Keratinocyte (primary cell): Measurements from ENCODE around the gene JPT1. TPM values are rescaled to one million over a fixed set of nuclear protein-coding genes. Genes with fewer than 3 reads are reported as not detected.

Experiments used
- DNase-seq: peaks from one replicate; pipeline ENCODE4 v3.0.0-alpha.2; 2011; ENCODE audit warnings: low read depth, missing footprints, low spot score
- FAIRE-seq: peaks from 2 replicates; lab custom pipeline; 2011; peaks lifted over from hg19 to GRCh38; lab: Jason Lieb, UNC
- H2AFZ ChIP-seq: 2 replicates; pipeline ENCODE4 v1.6.0; 2012; ENCODE audit warnings: low read length, control low read depth, inconsistent platforms; ENCODE audit not compliant: control insufficient read depth
- H3K27ac ChIP-seq: 2 replicates; pipeline ENCODE4 v1.5.1; 2011; ENCODE audit warnings: low read length; ENCODE audit not compliant: control insufficient read depth, insufficient read depth
- H3K27me3 ChIP-seq: 3 replicates; pipeline ENCODE4 v1.6.0; 2011; ENCODE audit warnings: low read length; ENCODE audit not compliant: control insufficient read depth, insufficient read depth; ENCODE audit errors: extremely low read depth
- H3K36me3 ChIP-seq, 2 experiments: 2 replicates in 1 of 2; 3 replicates in 1 of 2; pipeline ENCODE4 v1.5.1; 2011; ENCODE audit warnings: low read length in 2 of 2, mild to moderate bottlenecking in 1 of 2; ENCODE audit not compliant: control insufficient read depth in 2 of 2, insufficient read depth in 2 of 2; ENCODE audit errors: extremely low read depth in 1 of 2
- H3K4me1 ChIP-seq: 3 replicates; pipeline ENCODE4 v1.5.1; 2011; ENCODE audit warnings: low read length; ENCODE audit not compliant: control insufficient read depth, insufficient read depth; ENCODE audit errors: extremely low read depth
- H3K4me2 ChIP-seq: 3 replicates; pipeline ENCODE4 v1.6.0; 2011; ENCODE audit warnings: low read depth, low read length; ENCODE audit not compliant: control insufficient read depth, insufficient read depth; ENCODE audit errors: extremely low read depth
- H3K4me3 ChIP-seq, 3 experiments: fragments of 200-600 bp in 1 of 3; sonication (generic) in 1 of 3; 2 replicates in 2 of 3; 3 replicates in 1 of 3; pipeline ENCODE4 v1.5.1; 2011 to 2016; ENCODE audit warnings: low read length in 3 of 3, mild to moderate bottlenecking in 3 of 3, control low read depth in 2 of 3, inconsistent platforms in 1 of 3, low read depth in 1 of 3, mixed read lengths in 1 of 3, mixed run types in 1 of 3, moderate library complexity in 1 of 3; ENCODE audit not compliant: control insufficient read depth in 2 of 3, insufficient read depth in 2 of 3; ENCODE audit errors: extremely low read depth in 1 of 3
- H3K79me2 ChIP-seq: 2 replicates; pipeline ENCODE4 v1.6.0; 2012; ENCODE audit warnings: low read length; ENCODE audit not compliant: control insufficient read depth, insufficient read depth
- H3K9ac ChIP-seq: 3 replicates; pipeline ENCODE4 v1.6.0; 2011; ENCODE audit warnings: low read length; ENCODE audit not compliant: control insufficient read depth, insufficient read depth; ENCODE audit errors: extremely low read depth
- H3K9me1 ChIP-seq: 3 replicates; pipeline ENCODE4 v1.6.0; 2011; ENCODE audit warnings: low read length; ENCODE audit not compliant: control insufficient read depth, insufficient read depth; ENCODE audit errors: extremely low read depth
- H3K9me3 ChIP-seq: 2 replicates; pipeline ENCODE4 v1.5.1; 2012; ENCODE audit warnings: low read depth, low read length; ENCODE audit not compliant: control insufficient read depth
- H4K20me1 ChIP-seq: 3 replicates; pipeline ENCODE4 v1.6.0; 2011; ENCODE audit warnings: low read length; ENCODE audit not compliant: control insufficient read depth, insufficient read depth; ENCODE audit errors: extremely low read depth
- CTCF ChIP-seq, 3 experiments: IDR thresholded peaks in 1 of 3; conservative IDR thresholded peaks in 1 of 3; optimal IDR thresholded peaks in 1 of 3; 2 replicates in 2 of 3; 3 replicates in 1 of 3; pipeline versions ENCODE3 to v1.5.1; 2011; ENCODE audit warnings: low read length in 3 of 3, mild to moderate bottlenecking in 3 of 3, moderate library complexity in 2 of 3, control low read depth in 1 of 3, inconsistent platforms in 1 of 3; ENCODE audit not compliant: insufficient read depth in 2 of 3; ENCODE audit errors: extremely low read depth in 1 of 3
- EZH2 ChIP-seq: IDR thresholded peaks from one replicate; pipeline ENCODE4 v1.6.1; 2012; ENCODE audit warnings: inconsistent platforms, mild to moderate bottlenecking, low read length, moderate library complexity
- dilution Hi-C: fragments of 300-500 bp; cut with MboI; formaldehyde crosslinking; loops from one replicate; pipeline ENCODE4 v1.7.0; 2020; ENCODE audit warnings: low sequenced_read_pairs; ENCODE audit not compliant: extremely low pct_ligation_motif_present
- polyA plus RNA-seq, 5 experiments: library from polyadenylated mRNA; depleted of rRNA in 3 of 5; stranded (reverse) in 3 of 5; stranded (forward) in 1 of 5; unstranded in 1 of 5; fragments of >200 nt; gene quantifications; 1 replicate in 1 of 5; 2 replicates in 3 of 5; 3 replicates in 1 of 5; pipeline versions ENCODE4 v1.2.1 to v1.2.3, GENCODE V29; 2011 to 2012; ENCODE audit warnings: missing spikeins in 2 of 5, low read depth in 1 of 5, low replicate concordance in 1 of 5

Gene JPT1
- polyA plus RNA-seq, 1 donor (not counting 4 experiments of a cell fraction or from before 2014, with no cell fraction given), result 142 TPM

GRCh38 chr17:75152922-75153779, 1.2 kb downstream of the JPT1 start:
- H3K79me2 ChIP-seq, result peaks cover 61% of the 10 kb centered on the region
- H3K9me1 ChIP-seq, result peaks cover 4% of the 10 kb centered on the region
- H2AFZ ChIP-seq, result no peak overlapping the region
- DNase-seq (no peak), FAIRE-seq (peak; percentile 9)
- peaks cover 26% of the 10 kb centered on the region for H3K4me1 ChIP-seq
- peak overlapping the region; percentile 92 for H3K9ac ChIP-seq
- dilution Hi-C loops, result no loop called here
- peak overlapping the region; percentile 77 for H3K27ac ChIP-seq
- peaks cover 0 to 9% of the 10 kb centered on the region in 2 experiments for H3K36me3 ChIP-seq
- peak overlapping the region; percentile 84 to 99 (median 88) for H3K4me3 ChIP-seq
- peak overlapping the region; percentile 100 for H3K4me2 ChIP-seq
- peaks cover 13% of the 10 kb centered on the region for H4K20me1 ChIP-seq
- no peaks in the 10 kb centered on the region for H3K27me3 ChIP-seq
- no peaks in the 10 kb centered on the region for H3K9me3 ChIP-seq
- no peak for TF ChIP-seq EZH2
- TF ChIP-seq CTCF (optimal IDR thresholded peaks at IDR 0.05 in 1 of 3, IDR thresholded peaks at IDR 0.05 in 1 of 3, conservative IDR thresholded peaks at IDR 0.05 in 1 of 3; ENCODE audit: extremely low read depth in 1 of 3, insufficient read depth in 2 of 3, low read length in 3 of 3), result no peak

GRCh38 chr17:75152523-75152921, 1.8 kb downstream of the JPT1 start:
- Histone ChIP-seq H3K27ac (peak overlapping the region; percentile 73), H4K20me1 (peaks cover 13% of the 10 kb centered on the region), H3K9me1 (peaks cover 4% of the 10 kb centered on the region), H2AFZ (no peak overlapping the region), H3K36me3 (peaks cover 5 to 13% of the 10 kb centered on the region in 2 experiments), H3K4me1 (peaks cover 25% of the 10 kb centered on the region), H3K4me2 (peak overlapping the region; percentile 100), H3K9ac (peak overlapping the region; percentile 92), H3K4me3 (peak overlapping the region; percentile 84 to 99 (median 88)), H3K9me3 (no peaks in the 10 kb centered on the region), H3K27me3 (no peaks in the 10 kb centered on the region), H3K79me2 (peaks cover 66% of the 10 kb centered on the region)
- FAIRE-seq (no peak), DNase-seq (no peak)
- TF ChIP-seq CTCF (optimal IDR thresholded peaks at IDR 0.05 in 1 of 3, IDR thresholded peaks at IDR 0.05 in 1 of 3, conservative IDR thresholded peaks at IDR 0.05 in 1 of 3; ENCODE audit: extremely low read depth in 1 of 3, insufficient read depth in 2 of 3, low read length in 3 of 3), result no peak
- no peak for TF ChIP-seq EZH2
- dilution Hi-C loops, result no loop called here
